Astrocyte (in vitro differentiated cells and primary cell): ENCODE results near the gene ARL6IP5.

Experiments used
- CTCF ChIP-seq: IDR thresholded peaks from 2 replicates; pipeline ENCODE4 v1.5.1; 2011; ENCODE audit warnings: low read depth, mild to moderate bottlenecking, inconsistent platforms, low read length, moderate library complexity; ENCODE audit not compliant: insufficient read depth
- EZH2 ChIP-seq: IDR thresholded peaks from 2 replicates; pipeline ENCODE4 v1.6.1; 2012; ENCODE audit warnings: mild to moderate bottlenecking, low read length, inconsistent platforms; ENCODE audit not compliant: insufficient read depth

- TF ChIP-seq CTCF (no peak), EZH2 (no peak)
Observed at GRCh38 chr3:69137005-69137404, 52.3 kb downstream of the ARL6IP5 start.
